ENCODE results near the gene GSTT2B.
A peak's percentile ranks its signal among the peaks of the same experiment; 100 is the strongest.
"Not testable (repeated sequence)": the region's sequence is repeated elsewhere in the genome, so short reads cannot be mapped to it uniquely, and the experiment has no call there.

GSTT2B gene

GRCh38 chr22:23954193-23954990 is 6.6 kb downstream of the GSTT2B start:
- H3K9ac ChIP-seq (ENCODE audit: low read depth, low read length); H3K36me3 ChIP-seq (ENCODE audit: control insufficient read depth, insufficient read depth, low read length); H3K27me3 ChIP-seq (ENCODE audit: control insufficient read depth, insufficient read depth, low read length); H3K9me3 ChIP-seq (ENCODE audit: control insufficient read depth, insufficient read depth, low read length); H3K4me1 ChIP-seq (ENCODE audit: control insufficient read depth, insufficient read depth, low read length): not testable (repeated sequence)
- H3K4me3 ChIP-seq (ENCODE audit: low read depth, low read length): peak overlapping the region; percentile 33

- not testable (repeated sequence) for H3K9ac ChIP-seq (ENCODE audit: low read depth, low read length); H3K9me3 ChIP-seq (ENCODE audit: control insufficient read depth, insufficient read depth, low read length); H3K4me3 ChIP-seq (ENCODE audit: low read depth, low read length); H3K27me3 ChIP-seq (ENCODE audit: control insufficient read depth, insufficient read depth, low read length); H3K36me3 ChIP-seq (ENCODE audit: control insufficient read depth, insufficient read depth, low read length); H3K4me1 ChIP-seq (ENCODE audit: control insufficient read depth, insufficient read depth, low read length)
Measured at GRCh38 chr22:23953485-23953884, 7.5 kb downstream of the GSTT2B start.

GRCh38 chr22:23952794-23953405 is 8.1 kb downstream of the GSTT2B start:
- not testable (repeated sequence) for H3K4me3 ChIP-seq (ENCODE audit: low read depth, low read length); H3K27me3 ChIP-seq (ENCODE audit: control insufficient read depth, insufficient read depth, low read length); H3K4me1 ChIP-seq (ENCODE audit: control insufficient read depth, insufficient read depth, low read length); H3K9me3 ChIP-seq (ENCODE audit: control insufficient read depth, insufficient read depth, low read length); H3K9ac ChIP-seq (ENCODE audit: low read depth, low read length); H3K36me3 ChIP-seq (ENCODE audit: control insufficient read depth, insufficient read depth, low read length)

GRCh38 chr22:23951383-23951782 is 9.6 kb downstream of the GSTT2B start:
- not testable (repeated sequence) for H3K4me3 ChIP-seq (ENCODE audit: low read depth, low read length); H3K36me3 ChIP-seq (ENCODE audit: control insufficient read depth, insufficient read depth, low read length); H3K27me3 ChIP-seq (ENCODE audit: control insufficient read depth, insufficient read depth, low read length); H3K4me1 ChIP-seq (ENCODE audit: control insufficient read depth, insufficient read depth, low read length); H3K9ac ChIP-seq (ENCODE audit: low read depth, low read length); H3K9me3 ChIP-seq (ENCODE audit: control insufficient read depth, insufficient read depth, low read length)

- H3K9me3 ChIP-seq (ENCODE audit: control insufficient read depth, insufficient read depth, low read length); H3K36me3 ChIP-seq (ENCODE audit: control insufficient read depth, insufficient read depth, low read length); H3K27me3 ChIP-seq (ENCODE audit: control insufficient read depth, insufficient read depth, low read length); H3K9ac ChIP-seq (ENCODE audit: low read depth, low read length); H3K4me3 ChIP-seq (ENCODE audit: low read depth, low read length); H3K4me1 ChIP-seq (ENCODE audit: control insufficient read depth, insufficient read depth, low read length): not testable (repeated sequence)
Measured at GRCh38 chr22:23949764-23950163, 11.2 kb downstream of the GSTT2B start.

DNA sequence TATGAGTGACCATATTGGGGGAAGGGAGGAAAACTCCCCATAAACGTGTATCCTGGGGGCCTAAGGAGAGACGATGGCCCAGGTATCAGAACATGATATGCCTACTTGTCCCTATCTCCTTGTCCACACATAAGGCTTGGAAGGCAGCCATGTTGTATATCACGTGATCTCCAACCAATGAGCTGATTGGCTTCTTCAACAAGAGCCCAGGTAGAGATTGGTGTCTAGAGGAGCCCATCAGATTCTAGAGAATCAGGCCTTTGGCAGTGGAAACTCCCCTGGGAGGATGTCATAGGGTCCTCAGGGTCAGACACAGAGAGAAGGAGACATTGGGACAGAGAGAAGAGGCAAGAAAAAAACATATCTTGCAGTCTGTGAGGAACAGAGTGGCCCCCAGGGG is 13.6 kb downstream of the GSTT2B start:
- H3K9ac ChIP-seq (ENCODE audit: low read depth, low read length): not testable (repeated sequence)

DNA sequence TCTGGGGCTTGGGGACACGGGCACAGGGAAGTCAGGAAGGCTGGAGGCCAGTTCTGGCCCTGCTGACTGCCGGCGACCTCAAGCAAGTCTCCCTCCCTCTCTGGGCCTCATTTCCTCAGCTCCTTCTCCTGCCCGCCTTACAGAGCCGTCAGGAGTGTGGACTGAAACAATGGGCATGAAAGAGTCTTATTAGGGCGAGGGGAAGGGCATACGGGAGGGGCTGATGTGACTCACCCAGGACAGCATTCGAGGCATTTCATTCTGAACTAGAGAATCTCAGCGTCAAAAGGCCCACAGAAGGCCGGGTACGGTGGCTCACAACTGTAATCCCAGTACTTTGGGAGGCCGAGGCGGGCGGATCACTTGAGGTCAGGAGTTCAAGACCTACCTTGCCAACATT is 20.8 kb downstream of the GSTT2B start:
- not testable (repeated sequence) for H3K9me3 ChIP-seq (ENCODE audit: control insufficient read depth, insufficient read depth, low read length); H3K4me3 ChIP-seq (ENCODE audit: low read depth, low read length); H3K4me1 ChIP-seq (ENCODE audit: control insufficient read depth, insufficient read depth, low read length); H3K9ac ChIP-seq (ENCODE audit: low read depth, low read length); H3K36me3 ChIP-seq (ENCODE audit: control insufficient read depth, insufficient read depth, low read length); H3K27me3 ChIP-seq (ENCODE audit: control insufficient read depth, insufficient read depth, low read length)

More for the DNA sequence above, 13.6 kb downstream of the GSTT2B start:
- H3K36me3 ChIP-seq (ENCODE audit: control insufficient read depth, insufficient read depth, low read length); H3K9me3 ChIP-seq (ENCODE audit: control insufficient read depth, insufficient read depth, low read length); H3K4me1 ChIP-seq (ENCODE audit: control insufficient read depth, insufficient read depth, low read length); H3K4me3 ChIP-seq (ENCODE audit: low read depth, low read length); H3K27me3 ChIP-seq (ENCODE audit: control insufficient read depth, insufficient read depth, low read length): not testable (repeated sequence)

DNA sequence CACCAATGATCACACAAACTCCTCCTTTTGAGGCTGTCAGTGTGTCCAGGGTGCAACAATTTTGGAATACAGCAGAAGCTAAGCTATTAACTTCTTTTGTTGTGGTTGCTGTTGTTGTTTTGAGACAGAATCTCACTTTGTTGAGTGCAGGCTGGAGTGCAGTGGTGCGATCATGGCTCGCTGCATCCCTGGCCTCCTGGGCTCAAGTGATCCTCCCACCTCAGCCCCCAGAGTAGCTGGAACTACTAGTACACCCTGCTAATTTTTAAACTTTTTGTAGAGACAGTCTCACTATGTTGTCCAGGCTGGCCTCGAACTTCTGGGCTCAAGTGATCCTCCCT is 22.0 kb downstream of the GSTT2B start:
- Histone ChIP-seq H3K27me3 (ENCODE audit: control insufficient read depth, insufficient read depth, low read length) (no peaks in the 10 kb centered on the region), H3K36me3 (ENCODE audit: control insufficient read depth, insufficient read depth, low read length) (no peaks in the 10 kb centered on the region), H3K4me1 (ENCODE audit: control insufficient read depth, insufficient read depth, low read length) (no peaks in the 10 kb centered on the region), H3K9me3 (ENCODE audit: control insufficient read depth, insufficient read depth, low read length) (no peaks in the 10 kb centered on the region), H3K4me3 (ENCODE audit: low read depth, low read length) (no peak overlapping the region), H3K9ac (ENCODE audit: low read depth, low read length) (no peak overlapping the region)

DNA sequence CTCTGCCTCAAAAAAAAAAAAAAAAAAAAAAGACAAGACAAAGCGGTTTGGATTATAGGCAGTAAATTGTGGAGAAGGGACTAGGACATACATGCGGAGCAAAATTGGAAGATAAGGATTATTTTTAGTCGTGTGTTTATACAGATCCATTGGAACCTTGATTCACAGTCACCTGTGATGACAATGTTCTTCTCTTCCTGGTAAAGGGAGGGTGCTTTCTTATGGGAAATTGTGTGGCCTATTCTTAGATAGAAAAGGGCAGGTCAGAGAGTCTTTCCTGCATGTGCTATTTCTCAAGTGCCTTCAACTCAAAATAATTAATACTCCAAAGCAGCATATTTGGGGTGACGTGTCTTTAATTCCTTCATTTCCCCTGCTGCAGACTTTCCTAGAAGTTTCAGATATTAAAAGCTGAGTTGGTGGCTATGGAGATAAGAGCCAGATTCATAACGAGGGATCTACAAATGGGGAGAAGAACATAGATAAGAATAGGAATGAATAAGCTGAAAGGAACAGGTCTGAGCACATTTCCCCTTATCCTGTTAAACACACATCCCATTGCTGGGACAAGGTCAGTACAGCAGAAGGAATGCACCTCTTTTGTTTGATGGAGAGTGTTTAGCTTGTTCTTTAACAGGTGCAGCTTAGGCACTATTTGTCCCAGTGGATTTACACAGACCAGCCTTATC is 22.5 kb downstream of the GSTT2B start:
- Histone ChIP-seq H3K9ac (ENCODE audit: low read depth, low read length) (no peak overlapping the region), H3K4me1 (ENCODE audit: control insufficient read depth, insufficient read depth, low read length) (no peaks in the 10 kb centered on the region), H3K36me3 (ENCODE audit: control insufficient read depth, insufficient read depth, low read length) (no peaks in the 10 kb centered on the region), H3K9me3 (ENCODE audit: control insufficient read depth, insufficient read depth, low read length) (no peaks in the 10 kb centered on the region), H3K4me3 (ENCODE audit: low read depth, low read length) (no peak overlapping the region), H3K27me3 (ENCODE audit: control insufficient read depth, insufficient read depth, low read length) (no peaks in the 10 kb centered on the region)

- peaks cover 3% of the 10 kb centered on the region for H3K9me3 ChIP-seq (ENCODE audit: control insufficient read depth, insufficient read depth, low read length)
- no peaks in the 10 kb centered on the region for H3K4me1 ChIP-seq (ENCODE audit: control insufficient read depth, insufficient read depth, low read length)
- H3K9ac ChIP-seq (ENCODE audit: low read depth, low read length): no peak overlapping the region
- no peaks in the 10 kb centered on the region for H3K36me3 ChIP-seq (ENCODE audit: control insufficient read depth, insufficient read depth, low read length)
- no peaks in the 10 kb centered on the region for H3K27me3 ChIP-seq (ENCODE audit: control insufficient read depth, insufficient read depth, low read length)
- no peak overlapping the region for H3K4me3 ChIP-seq (ENCODE audit: low read depth, low read length)
Measured at GRCh38 chr22:23926561-23926960, 34.4 kb downstream of the GSTT2B start.

GRCh38 chr22:23925020-23925606 is 35.9 kb downstream of the GSTT2B start:
- H3K9me3 ChIP-seq (ENCODE audit: control insufficient read depth, insufficient read depth, low read length): peaks cover 3% of the 10 kb centered on the region
- H3K9ac ChIP-seq (ENCODE audit: low read depth, low read length): no peak overlapping the region
- H3K27me3 ChIP-seq (ENCODE audit: control insufficient read depth, insufficient read depth, low read length): no peaks in the 10 kb centered on the region
- no peaks in the 10 kb centered on the region for H3K4me1 ChIP-seq (ENCODE audit: control insufficient read depth, insufficient read depth, low read length)
- H3K36me3 ChIP-seq (ENCODE audit: control insufficient read depth, insufficient read depth, low read length): no peaks in the 10 kb centered on the region
- no peak overlapping the region for H3K4me3 ChIP-seq (ENCODE audit: low read depth, low read length)

DNA sequence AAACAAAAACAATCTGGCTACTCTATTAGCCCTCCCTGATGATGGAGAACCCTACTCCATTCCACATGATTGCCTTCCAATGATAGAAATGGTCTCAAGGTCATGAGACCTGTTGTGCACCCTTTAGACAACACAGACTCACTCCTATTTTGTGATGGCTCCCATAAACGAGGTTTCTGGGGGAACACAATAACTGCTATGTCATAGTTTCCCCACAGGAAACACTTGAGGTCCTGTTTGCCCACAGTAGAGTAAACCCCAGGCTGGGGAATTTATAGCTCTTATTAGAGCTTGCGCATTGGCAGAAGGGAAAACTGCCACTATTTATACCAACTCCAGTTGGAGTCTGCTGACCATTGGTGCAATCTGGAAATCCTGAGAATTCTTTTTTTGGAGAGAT is 38.1 kb downstream of the GSTT2B start:
- H3K27me3 ChIP-seq (ENCODE audit: control insufficient read depth, insufficient read depth, low read length): no peaks in the 10 kb centered on the region
- H3K4me1 ChIP-seq (ENCODE audit: control insufficient read depth, insufficient read depth, low read length): no peaks in the 10 kb centered on the region
- H3K4me3 ChIP-seq (ENCODE audit: low read depth, low read length): no peak overlapping the region
- H3K36me3 ChIP-seq (ENCODE audit: control insufficient read depth, insufficient read depth, low read length): no peaks in the 10 kb centered on the region
- no peak overlapping the region for H3K9ac ChIP-seq (ENCODE audit: low read depth, low read length)
- H3K9me3 ChIP-seq (ENCODE audit: control insufficient read depth, insufficient read depth, low read length): peaks cover 3% of the 10 kb centered on the region
